ENCODE data around the gene SCARF2.

SCARF2 gene

GRCh38 chr22:20450551-20450906 is 12.9 kb upstream of the SCARF2 start:
- H3K36me3 ChIP-seq: peaks cover 46% of the 10 kb centered on the region
- H3K27ac ChIP-seq: no peak overlapping the region
- H3K4me3 ChIP-seq (ENCODE audit: low read depth in 1 of 2, low read length in 1 of 2): no peak overlapping the region
- TF ChIP-seq CTCF (IDR thresholded peaks at IDR 0.05): no peak
- H3K4me1 ChIP-seq (ENCODE audit: control insufficient read depth in 1 of 2, insufficient read depth in 1 of 2, low read depth in 1 of 2, low read length in 1 of 2): peaks cover 15 to 19% of the 10 kb centered on the region in 2 experiments
- H3K9me3 ChIP-seq: no peaks in the 10 kb centered on the region
- no peaks in the 10 kb centered on the region for H3K27me3 ChIP-seq

GRCh38 chr22:20449819-20450550 is 12.4 kb upstream of the SCARF2 start:
- Histone ChIP-seq H3K27me3 (no peaks in the 10 kb centered on the region), H3K36me3 (peaks cover 52% of the 10 kb centered on the region), H3K4me3 (ENCODE audit: low read depth in 1 of 2, low read length in 1 of 2) (no peak overlapping the region), H3K4me1 (ENCODE audit: control insufficient read depth in 1 of 2, insufficient read depth in 1 of 2, low read depth in 1 of 2, low read length in 1 of 2) (peaks cover 9 to 14% of the 10 kb centered on the region in 2 experiments), H3K27ac (no peak overlapping the region), H3K9me3 (no peaks in the 10 kb centered on the region)
- no peak for TF ChIP-seq CTCF (IDR thresholded peaks at IDR 0.05)

GRCh38 chr22:20448630-20449029 is 11.0 kb upstream of the SCARF2 start:
- H3K27ac ChIP-seq: no peak overlapping the region
- H3K4me1 ChIP-seq (ENCODE audit: control insufficient read depth in 1 of 2, insufficient read depth in 1 of 2, low read depth in 1 of 2, low read length in 1 of 2): peaks cover 0 to under 1% of the 10 kb centered on the region in 2 experiments
- H3K4me3 ChIP-seq (ENCODE audit: low read depth in 1 of 2, low read length in 1 of 2): no peak overlapping the region
- H3K27me3 ChIP-seq: no peaks in the 10 kb centered on the region
- TF ChIP-seq CTCF (IDR thresholded peaks at IDR 0.05): no peak
- H3K36me3 ChIP-seq: peaks cover 64% of the 10 kb centered on the region
- no peaks in the 10 kb centered on the region for H3K9me3 ChIP-seq

GRCh38 chr22:20446383-20446970 is 8.9 kb upstream of the SCARF2 start:
- Histone ChIP-seq H3K36me3 (peaks cover 73% of the 10 kb centered on the region), H3K4me3 (ENCODE audit: low read depth in 1 of 2, low read length in 1 of 2) (no peak overlapping the region), H3K9me3 (no peaks in the 10 kb centered on the region), H3K27me3 (no peaks in the 10 kb centered on the region), H3K27ac (no peak overlapping the region), H3K4me1 (ENCODE audit: control insufficient read depth in 1 of 2, insufficient read depth in 1 of 2, low read depth in 1 of 2, low read length in 1 of 2) (no peaks in the 10 kb centered on the region)
- no peak for TF ChIP-seq CTCF (IDR thresholded peaks at IDR 0.05)

- Histone ChIP-seq H3K27me3 (peaks cover 13% of the 10 kb centered on the region), H3K27ac (no peak overlapping the region), H3K9me3 (no peaks in the 10 kb centered on the region), H3K4me3 (ENCODE audit: low read depth in 1 of 2, low read length in 1 of 2) (no peak overlapping the region), H3K36me3 (peaks cover 76% of the 10 kb centered on the region), H3K4me1 (ENCODE audit: control insufficient read depth in 1 of 2, insufficient read depth in 1 of 2, low read depth in 1 of 2, low read length in 1 of 2) (no peaks in the 10 kb centered on the region)
- no peak for TF ChIP-seq CTCF (IDR thresholded peaks at IDR 0.05)
Observed at GRCh38 chr22:20444325-20444724, 6.7 kb upstream of the SCARF2 start.

Measured in neutrophil (primary cell).